ENCODE measurements around the gene APBB1IP. TPM values are rescaled to one million over a fixed set of nuclear protein-coding genes. Genes with fewer than 3 reads are reported as not detected.
"Not testable (repeated sequence)": the region's sequence is repeated elsewhere in the genome, so short reads cannot be mapped to it uniquely, and the experiment has no call there.

The APBB1IP gene, protein sequence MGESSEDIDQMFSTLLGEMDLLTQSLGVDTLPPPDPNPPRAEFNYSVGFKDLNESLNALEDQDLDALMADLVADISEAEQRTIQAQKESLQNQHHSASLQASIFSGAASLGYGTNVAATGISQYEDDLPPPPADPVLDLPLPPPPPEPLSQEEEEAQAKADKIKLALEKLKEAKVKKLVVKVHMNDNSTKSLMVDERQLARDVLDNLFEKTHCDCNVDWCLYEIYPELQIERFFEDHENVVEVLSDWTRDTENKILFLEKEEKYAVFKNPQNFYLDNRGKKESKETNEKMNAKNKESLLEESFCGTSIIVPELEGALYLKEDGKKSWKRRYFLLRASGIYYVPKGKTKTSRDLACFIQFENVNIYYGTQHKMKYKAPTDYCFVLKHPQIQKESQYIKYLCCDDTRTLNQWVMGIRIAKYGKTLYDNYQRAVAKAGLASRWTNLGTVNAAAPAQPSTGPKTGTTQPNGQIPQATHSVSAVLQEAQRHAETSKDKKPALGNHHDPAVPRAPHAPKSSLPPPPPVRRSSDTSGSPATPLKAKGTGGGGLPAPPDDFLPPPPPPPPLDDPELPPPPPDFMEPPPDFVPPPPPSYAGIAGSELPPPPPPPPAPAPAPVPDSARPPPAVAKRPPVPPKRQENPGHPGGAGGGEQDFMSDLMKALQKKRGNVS
- total RNA-seq: 3.3 TPM
- long read RNA-seq, partial matches to known transcripts: 2 of 2 reads
- long read RNA-seq, other reads (novel, unspliced or antisense): 0 of 2 reads

DNA sequence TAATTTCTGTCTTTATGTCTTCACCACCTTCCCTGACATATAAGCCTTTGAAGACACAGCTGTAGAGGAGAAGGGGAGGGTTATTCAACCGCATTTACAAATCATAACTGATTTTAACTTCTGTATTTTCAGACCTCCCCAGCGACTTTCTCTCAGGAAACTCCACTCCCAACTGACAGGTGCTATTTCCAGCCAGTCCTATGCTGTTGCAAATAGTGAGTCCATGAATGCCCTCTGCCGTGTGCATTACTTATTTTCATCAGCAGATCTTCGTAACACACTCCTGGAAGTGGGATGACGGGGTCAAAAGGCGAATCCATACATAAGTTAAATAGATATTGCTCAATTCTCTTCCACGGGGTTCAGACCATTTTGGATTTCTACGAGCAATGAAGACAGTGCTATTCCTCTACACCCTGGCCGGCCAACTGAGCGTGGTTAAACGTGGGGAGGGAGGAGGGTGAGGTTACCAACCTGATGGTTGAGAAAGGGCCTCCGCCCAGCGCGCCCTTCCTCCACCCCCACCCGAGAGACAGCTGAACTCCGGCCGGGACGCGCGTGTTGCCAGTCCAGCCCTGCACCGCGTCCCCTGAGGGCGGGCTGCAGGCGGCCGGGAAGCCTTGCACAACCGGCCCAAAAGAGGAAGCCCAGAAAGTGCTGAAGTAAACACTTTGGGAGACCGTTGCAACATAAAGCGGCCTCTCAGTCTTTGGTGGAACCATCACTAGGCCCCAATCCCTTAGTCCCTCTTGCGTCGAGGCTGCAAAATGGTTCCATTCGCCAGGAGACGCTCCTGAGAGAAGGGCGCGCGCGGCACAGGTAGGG, at the start of gene APBB1IP:
TSS of gene APBB1IP (plus strand) at position 705 of the 825 bp plus-strand sequence. CDS start 53,986 bp downstream, outside the sequence.
- intact Hi-C loops (cut with DNase I): no loop called here

DNA sequence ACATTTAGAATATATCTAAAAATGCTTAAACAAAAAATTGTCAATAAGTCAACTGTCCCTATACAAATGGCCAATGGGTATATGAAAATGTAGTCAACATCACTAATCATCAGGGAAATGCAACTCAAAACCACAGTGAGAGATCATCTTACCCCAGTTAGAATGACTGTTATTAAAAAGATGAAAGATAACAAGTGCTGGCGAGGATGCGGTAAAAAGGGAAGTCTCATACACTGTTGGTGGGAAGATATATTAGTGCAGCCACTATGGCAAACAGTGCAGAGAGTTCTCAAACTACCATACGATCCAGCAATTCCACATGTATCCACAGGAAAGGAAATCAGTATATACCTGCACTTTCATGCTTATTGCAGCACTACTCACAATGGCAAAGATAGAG, 48.6 kb upstream of the APBB1IP start:
- intact Hi-C loops (cut with DNase I): no loop called here
- DNase-seq: no peak
- ATAC-seq (ENCODE audit: poor library complexity): no peak

More for the DNA sequence above, at the start of gene APBB1IP:
- peak; percentile 95 for ATAC-seq (ENCODE audit: poor library complexity)
- DNase-seq: peak; percentile 93

DNA sequence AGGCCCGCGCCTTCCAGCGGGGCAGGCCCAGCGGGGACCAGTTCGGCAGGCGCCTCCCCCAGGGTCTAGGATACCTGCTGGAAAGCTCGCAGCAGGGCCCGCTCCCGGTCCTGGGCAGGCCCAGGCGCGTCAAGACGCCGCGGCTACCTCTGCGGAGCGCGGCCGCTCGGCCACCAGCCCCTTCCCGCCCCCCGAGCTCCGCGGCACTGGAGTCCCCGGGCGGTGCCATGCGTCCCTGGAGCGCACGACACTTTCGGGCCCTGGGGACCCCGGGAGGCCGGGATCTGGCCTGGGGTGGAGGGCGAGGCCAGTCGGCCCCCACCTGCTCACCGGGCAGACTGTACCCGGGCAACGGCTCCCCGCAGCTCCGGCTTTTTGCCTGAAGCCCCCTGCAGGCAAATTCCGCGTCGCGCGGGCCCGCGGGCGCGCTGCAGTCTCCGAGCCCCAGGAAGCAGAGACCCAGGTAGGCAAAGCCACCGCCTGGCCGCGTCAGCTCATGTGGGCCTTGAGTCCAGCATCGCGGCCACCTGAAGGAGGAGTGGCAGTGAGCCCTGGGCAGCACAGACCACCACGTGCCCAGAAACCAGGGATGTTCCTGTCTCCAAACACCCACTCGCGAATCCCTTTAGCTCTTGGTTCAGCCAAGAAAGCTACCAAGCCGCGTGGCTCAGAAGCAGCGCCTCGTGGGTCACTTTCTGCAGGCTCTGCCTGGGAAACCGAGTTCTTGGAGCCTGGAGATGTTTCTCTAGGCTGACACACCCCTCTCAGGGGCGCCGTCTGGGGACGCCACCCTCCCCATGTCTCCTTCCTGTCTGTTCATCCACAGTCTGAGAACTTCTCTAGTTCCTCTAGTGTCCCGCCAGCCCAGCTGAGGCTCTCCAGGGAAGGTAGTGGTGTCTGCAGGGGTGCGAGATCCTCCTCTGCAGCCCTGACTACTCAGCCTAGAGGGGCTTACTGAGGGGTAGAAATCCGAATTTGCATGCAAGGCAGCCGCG, 46.1 kb upstream of the APBB1IP start:
- DNase-seq (peak; percentile 43), ATAC-seq (ENCODE audit: poor library complexity) (no peak)
- intact Hi-C loops (cut with DNase I): no loop called here

DNA sequence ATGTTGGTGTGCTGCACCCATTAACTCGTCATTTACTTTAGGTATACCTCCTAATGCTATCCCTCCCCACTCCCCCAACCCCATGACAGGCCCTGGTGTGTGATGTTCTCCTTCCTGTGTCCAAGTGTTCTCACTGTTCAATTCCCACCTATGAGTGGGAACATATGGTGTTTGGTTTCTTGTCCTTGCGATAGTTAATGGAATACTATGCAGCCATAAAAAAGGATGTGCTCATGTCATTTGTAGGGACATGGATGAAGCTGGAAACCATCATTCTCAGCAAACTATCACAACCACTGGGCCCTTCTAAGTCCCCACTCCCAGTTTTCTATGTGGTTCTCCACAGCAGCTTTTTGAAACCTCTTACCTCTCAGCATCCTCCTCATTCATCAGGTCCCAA, 39.8 kb upstream of the APBB1IP start:
- intact Hi-C loops (cut with DNase I); ATAC-seq (ENCODE audit: poor library complexity); DNase-seq: not testable (repeated sequence)

DNA sequence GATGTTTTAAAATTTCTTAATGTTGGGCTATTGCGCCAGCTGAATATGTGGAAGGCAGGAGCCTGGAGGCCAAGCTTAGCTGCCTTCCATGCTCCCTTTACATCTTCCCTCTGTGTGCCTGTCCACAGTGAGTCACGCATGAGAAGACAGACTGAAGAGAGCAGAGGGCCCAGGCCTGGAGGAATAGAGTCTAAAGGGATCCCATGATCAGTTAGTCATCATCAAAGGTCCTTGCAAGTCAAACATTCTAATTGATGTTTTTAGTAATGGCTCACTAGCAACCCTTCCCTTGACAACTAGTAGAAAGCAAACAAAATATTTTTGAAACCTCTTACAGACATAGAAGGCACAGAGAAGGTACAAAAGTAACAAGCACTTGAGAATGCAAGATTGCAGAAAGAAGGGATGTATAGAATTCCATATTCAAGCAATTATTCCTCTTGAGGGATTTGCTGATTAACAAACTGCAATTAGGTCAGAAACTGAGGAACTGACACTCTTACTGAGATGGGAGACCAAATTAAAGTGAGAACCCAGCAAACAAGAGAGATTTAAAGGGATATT, 30.7 kb upstream of the APBB1IP start:
- intact Hi-C loops (cut with DNase I): no loop called here
- no peak for ATAC-seq (ENCODE audit: poor library complexity)
- no peak for DNase-seq

DNA sequence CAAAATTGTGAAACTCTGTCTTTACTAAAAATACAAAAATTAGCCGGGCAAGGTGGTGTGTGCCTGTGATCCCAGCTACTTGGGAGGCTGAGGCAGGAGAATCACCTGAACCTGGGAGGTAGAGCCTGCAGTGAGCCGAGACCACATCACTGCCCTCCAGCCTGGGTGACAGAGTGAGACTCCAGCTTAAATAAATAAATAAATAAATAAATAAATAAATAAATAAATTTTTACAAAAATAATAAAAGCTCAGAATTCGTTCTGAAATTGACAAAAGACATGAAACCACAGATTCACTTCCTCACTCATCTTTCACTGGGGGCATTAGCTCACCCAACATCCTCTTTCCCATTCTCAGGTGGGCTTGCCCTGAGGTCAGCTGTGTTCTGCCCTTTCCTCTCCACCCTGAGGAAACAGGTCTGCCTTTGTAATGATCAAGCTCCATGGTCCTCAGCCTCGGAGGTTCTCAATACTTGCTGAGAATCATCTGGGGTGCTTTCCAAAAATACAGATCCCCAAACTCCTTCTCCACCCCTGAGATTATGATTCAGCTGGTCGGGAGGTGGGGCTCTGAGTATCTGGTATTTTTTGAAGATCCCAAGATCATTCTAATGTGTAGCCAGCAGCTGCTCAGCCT, 29.2 kb upstream of the APBB1IP start:
- ATAC-seq (ENCODE audit: poor library complexity) (no peak), DNase-seq (no peak)
- intact Hi-C loops (cut with DNase I): no loop called here

DNA sequence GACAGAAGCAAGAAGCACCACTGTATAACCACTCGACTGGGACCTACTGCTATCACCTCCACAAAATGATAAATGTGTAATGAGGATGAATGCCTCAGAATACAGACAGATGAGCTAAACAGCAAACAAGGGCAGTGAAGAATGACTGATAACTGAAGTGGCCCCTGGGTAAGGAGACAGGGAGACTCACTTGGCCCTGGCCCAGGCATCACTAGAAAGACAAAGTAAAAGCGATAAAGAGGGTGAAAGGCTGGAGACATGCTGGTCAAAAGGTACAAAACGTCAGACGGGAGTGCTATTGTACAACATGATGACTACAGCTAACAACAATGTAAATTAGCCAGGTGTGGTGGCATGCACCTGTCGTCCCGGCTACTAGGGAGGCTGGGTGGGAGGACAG, 27.8 kb upstream of the APBB1IP start:
- DNase-seq (no peak), ATAC-seq (ENCODE audit: poor library complexity) (no peak)
- intact Hi-C loops (cut with DNase I): no loop called here

DNA sequence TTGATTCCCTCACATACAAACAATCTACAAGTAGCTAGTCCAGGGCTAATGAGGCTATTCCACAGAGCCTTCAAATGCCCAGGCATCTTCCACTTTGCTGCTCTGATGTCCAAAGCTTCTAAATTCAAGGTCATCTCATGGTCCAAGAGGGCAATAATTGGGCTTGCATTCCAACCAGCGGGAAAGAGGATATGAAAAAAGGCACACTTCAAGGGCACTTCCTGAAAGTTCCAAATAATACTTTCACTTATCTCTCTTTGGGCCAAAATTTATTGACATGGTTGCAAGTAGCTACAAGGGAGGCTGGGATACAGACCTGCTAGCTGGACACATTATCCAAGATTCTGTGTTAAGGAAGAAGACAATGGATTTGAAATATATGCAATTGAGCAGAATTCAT, 25.2 kb upstream of the APBB1IP start:
- intact Hi-C loops (cut with DNase I): no loop called here
- DNase-seq: no peak
- ATAC-seq (ENCODE audit: poor library complexity): no peak

DNA sequence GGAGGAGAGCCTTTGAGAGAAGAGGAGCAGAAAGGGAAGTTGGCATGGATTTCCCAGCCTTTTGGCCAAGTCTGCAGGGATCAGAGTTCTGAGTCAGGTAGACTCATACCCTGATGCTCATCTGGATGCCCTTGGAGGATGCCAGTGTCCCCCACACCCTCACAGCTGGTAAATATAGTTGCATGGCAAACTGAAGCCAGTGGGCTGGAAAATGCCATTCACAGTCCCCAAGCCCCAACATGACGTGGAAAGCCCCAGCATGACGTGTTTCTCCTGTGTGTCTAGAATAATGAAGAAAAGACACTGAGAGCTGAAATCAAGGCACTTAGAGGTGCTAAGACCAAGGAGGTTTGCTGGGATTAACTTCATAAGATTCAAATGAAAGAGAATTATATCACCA, 24.8 kb upstream of the APBB1IP start:
- no peak for ATAC-seq (ENCODE audit: poor library complexity)
- intact Hi-C loops (cut with DNase I): no loop called here
- no peak for DNase-seq

DNA sequence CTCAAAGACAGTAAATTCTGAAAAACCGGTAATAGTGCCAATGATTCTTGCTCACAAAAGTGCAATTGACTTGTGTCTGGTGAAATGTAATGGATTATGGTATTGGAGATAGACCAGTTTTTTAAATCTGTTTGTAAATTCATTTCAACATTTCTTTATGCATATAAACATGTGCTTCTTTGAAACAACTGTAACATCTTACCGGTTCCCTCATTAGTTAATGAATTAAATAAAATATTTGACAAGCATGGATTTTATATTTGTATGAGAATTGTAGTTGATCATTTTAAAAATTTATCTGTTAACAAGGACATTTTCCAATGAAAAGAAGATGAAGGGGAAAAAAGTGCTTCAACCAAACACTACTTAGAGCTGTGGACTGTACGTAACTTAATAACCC, 21.0 kb upstream of the APBB1IP start:
- intact Hi-C loops (cut with DNase I): no loop called here
- DNase-seq (no peak), ATAC-seq (ENCODE audit: poor library complexity) (no peak)

DNA sequence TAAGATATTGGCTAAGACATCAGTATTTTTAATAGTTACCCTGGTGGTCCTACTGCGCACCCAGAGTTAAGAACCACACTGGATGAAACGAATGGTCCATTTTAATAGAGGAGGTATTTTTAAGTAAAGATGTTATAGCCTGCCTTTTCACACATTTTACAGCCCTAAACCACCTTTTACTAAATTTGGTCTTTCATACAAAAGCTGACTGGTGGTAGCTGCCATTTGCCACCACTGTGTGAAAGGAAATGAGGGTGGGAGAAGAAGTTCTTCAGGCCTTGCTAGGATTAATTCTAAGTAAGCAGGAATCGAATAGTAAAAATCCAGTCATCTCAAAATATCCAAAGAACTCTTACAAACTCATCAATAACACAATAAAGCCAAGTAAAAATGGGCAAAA, 15.2 kb upstream of the APBB1IP start:
- DNase-seq: no peak
- ATAC-seq (ENCODE audit: poor library complexity): no peak
- intact Hi-C loops (cut with DNase I): no loop called here

DNA sequence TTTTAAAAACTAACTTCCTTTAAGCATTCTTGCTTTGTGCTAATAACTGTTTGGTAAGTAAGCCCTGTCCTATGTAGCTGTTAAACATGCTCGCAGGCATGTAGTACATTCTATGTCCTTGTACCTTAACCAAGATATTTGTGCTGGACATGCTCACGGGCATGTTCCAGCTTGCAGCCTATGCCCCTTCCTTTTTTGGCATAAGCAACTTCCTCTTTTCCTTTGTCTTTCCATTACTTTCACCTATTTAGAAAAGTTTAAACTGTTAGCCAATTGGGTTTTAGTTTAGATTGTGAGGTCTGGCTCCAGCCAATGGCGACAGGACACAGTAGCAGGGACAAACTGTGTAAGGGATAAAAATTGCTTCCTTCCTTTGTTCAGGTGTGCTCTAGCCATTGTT, 14.4 kb upstream of the APBB1IP start:
- ATAC-seq (ENCODE audit: poor library complexity) (no peak), DNase-seq (no peak)
- intact Hi-C loops (cut with DNase I): no loop called here

DNA sequence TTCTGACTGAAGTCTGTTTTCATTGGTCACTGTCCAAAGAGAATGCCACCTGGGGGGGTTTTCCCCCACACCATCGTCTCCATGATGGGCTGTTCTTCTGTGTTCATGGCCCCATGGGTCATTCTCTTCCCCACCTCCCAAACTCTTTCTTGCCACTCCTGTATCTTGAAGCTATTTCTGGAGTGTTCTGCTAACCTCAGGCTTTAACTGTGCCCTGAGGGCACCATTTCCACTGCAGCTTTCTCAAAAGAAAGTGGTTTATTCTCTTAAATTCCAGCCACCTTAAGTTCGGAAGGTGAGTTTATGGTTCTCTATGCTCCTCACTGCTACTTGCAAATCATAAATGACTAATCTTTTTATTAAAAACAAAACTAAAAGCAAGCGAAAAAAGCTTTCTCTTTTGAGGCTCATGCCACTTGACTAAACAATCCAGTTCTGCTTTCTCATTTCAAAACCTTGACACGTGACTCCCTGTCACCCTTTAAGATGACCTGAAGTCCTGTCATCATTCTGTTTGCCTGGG, 7.4 kb upstream of the APBB1IP start:
- peak; percentile 45 for ATAC-seq (ENCODE audit: poor library complexity)
- intact Hi-C loops (cut with DNase I): no loop called here
- DNase-seq: no peak

DNA sequence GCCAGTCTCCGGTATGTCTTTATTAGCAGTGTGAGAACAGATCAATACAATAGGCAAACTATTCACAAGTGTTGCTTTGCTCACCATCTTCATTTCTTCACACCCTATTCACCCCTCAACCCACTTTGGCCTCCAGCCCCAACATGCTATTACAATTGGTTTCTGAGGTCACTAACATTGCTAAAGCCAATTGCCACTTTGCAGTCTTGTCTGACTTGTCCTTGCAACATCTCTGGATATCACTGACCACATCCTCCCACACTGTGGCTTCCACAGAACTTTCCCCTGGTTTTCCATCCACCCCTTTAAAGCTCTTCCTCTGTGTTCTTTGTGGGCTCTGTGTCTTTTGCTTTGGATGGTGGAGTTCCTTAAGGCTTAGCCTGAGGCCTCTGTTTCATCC, 5.2 kb upstream of the APBB1IP start:
- intact Hi-C loops (cut with DNase I): no loop called here
- DNase-seq (no peak), ATAC-seq (ENCODE audit: poor library complexity) (no peak)

DNA sequence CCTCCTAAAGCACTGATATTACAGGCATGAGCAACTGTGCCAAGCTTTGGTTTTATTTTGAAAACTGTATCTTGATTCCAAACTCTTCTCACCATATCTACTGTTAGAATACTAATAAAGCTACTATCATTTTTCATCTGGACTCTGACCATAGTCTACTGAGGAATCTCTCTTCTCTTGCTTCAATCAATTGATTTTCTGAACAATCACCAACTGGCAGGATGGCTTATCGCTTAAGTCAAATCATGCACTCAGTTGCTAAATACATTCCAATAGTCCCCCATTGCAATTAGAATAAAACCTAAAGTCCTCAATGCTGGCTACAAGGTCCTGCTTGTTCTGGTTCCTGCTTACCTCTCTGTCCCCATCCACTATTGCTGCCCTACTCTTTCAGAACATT, 2.3 kb upstream of the APBB1IP start:
- intact Hi-C loops (cut with DNase I): no loop called here
- no peak for DNase-seq
- ATAC-seq (ENCODE audit: poor library complexity): no peak

DNA sequence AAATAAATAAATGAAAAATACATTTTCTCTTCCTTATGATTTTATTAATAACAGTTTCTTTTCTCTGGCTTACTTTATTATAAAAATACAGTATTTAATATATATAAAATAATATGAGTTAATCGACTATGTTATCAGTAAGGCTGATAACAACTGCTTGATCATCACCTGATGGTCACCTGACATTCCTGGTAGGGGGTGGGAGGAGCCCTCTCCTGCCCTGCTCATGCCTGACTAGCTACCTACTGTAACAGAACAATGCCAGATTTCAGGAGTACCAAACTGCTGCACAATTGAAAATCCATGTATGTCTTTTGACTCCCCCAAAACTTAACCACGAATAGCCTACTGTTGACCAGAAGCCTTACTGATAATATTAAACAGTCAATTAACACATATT, 1.3 kb upstream of the APBB1IP start:
- no peak for DNase-seq
- intact Hi-C loops (cut with DNase I): no loop called here
- ATAC-seq (ENCODE audit: poor library complexity): no peak

Measured in Right ventricle myocardium superior (tissue), 1 donor.